ENCODE data around the gene LRRFIP1. TPM values are rescaled to one million over a fixed set of nuclear protein-coding genes. Genes with fewer than 3 reads are reported as not detected.

The LRRFIP1 gene
- total RNA-seq, 6 experiments from 2014 or later: 29.4 to 56.3 (median 49.7) TPM

- H3K9me3 ChIP-seq: no peaks in the 10 kb centered on the region
- no peak for ATAC-seq
- peaks cover 0 to 35% (median 1%) of the 10 kb centered on the region in 4 donors for H3K4me1 ChIP-seq
- intact Hi-C loops (cut with DNase I): no loop called here
- no peak for DNase-seq
- no peaks in the 10 kb centered on the region for H3K27me3 ChIP-seq
- H3K27ac ChIP-seq: peak overlapping the region in 2 of 3 donors; percentile 33 to 47
- no peaks in the 10 kb centered on the region for H3K36me3 ChIP-seq
- 79% methylated on average over 2 of the region's 17 CpGs for WGBS (ENCODE audit: insufficient coverage, low coverage, low lambda C conversion rate, missing lambda C conversion rate)
- no peak overlapping the region for H3K4me3 ChIP-seq
- no peak for TF ChIP-seq POLR2A (IDR thresholded peaks at IDR 0.05)
- TF ChIP-seq CTCF (IDR thresholded peaks at IDR 0.05): no peak
These were observed 73.9 kb downstream of the LRRFIP1 start for GRCh38 chr2:237701033-237701858.

GRCh38 chr2:237701859-237702390 is 74.5 kb downstream of the LRRFIP1 start:
- Histone ChIP-seq H3K4me3 (no peak overlapping the region), H3K27ac (peak overlapping the region in 2 of 3 donors; percentile 24 to 47), H3K9me3 (no peaks in the 10 kb centered on the region), H3K27me3 (no peaks in the 10 kb centered on the region), H3K4me1 (peaks cover 0 to 30% (median 1%) of the 10 kb centered on the region in 4 donors), H3K36me3 (no peaks in the 10 kb centered on the region)
- 79% methylated on average over 6 of the region's 10 CpGs for WGBS (ENCODE audit: insufficient coverage, low coverage, low lambda C conversion rate, missing lambda C conversion rate)
- intact Hi-C loops (cut with DNase I): no loop called here
- TF ChIP-seq POLR2A (IDR thresholded peaks at IDR 0.05) (no peak), CTCF (IDR thresholded peaks at IDR 0.05) (no peak)
- no peak for DNase-seq
- ATAC-seq: no peak

GRCh38 chr2:237702441-237703391 is 75.3 kb downstream of the LRRFIP1 start:
- DNase-seq (no peak), ATAC-seq (peak; percentile 47 to 65 (median 52))
- 39% methylated on average over 14 of the region's 17 CpGs for WGBS (ENCODE audit: insufficient coverage, low coverage, low lambda C conversion rate, missing lambda C conversion rate)
- peak overlapping the region in 2 of 3 donors; percentile 24 to 47 for H3K27ac ChIP-seq
- peaks cover 0 to 22% (median 1%) of the 10 kb centered on the region in 4 donors for H3K4me1 ChIP-seq
- no peak for TF ChIP-seq POLR2A (IDR thresholded peaks at IDR 0.05)
- TF ChIP-seq CTCF (IDR thresholded peaks at IDR 0.05): no peak
- no peak overlapping the region for H3K4me3 ChIP-seq
- no peaks in the 10 kb centered on the region for H3K27me3 ChIP-seq
- H3K9me3 ChIP-seq: no peaks in the 10 kb centered on the region
- intact Hi-C loops (cut with DNase I): no loop called here
- H3K36me3 ChIP-seq: no peaks in the 10 kb centered on the region
